ENCODE measurements around the gene AKAP11.

- TF ChIP-seq CTCF (IDR thresholded peaks at IDR 0.05; ENCODE audit: low read depth, low read length): no peak
- TF ChIP-seq POLR2A (IDR thresholded peaks at IDR 0.05; ENCODE audit: extremely low read depth, insufficient read length): no peak
These were observed 35.5 kb downstream of the AKAP11 start for GRCh38 chr13:42307461-42307860.
